Adrenal gland (tissue), 12 donors: Measurements from ENCODE around the gene LHX5. TPM values are rescaled to one million over a fixed set of nuclear protein-coding genes. Genes with fewer than 3 reads are reported as not detected.
A peak's percentile ranks its signal among the peaks of the same experiment; 100 is the strongest.

ENCODE experiments used
- DNase-seq, 7 donors: peaks; one replicate each; pipeline ENCODE4 v3.0.0-alpha.2; 2019 to 2020
- H3K27ac ChIP-seq, 5 donors: fragments of 200-600 bp; sonication (generic) in 4 of 5; 1 replicate in 3 of 5; 2 replicates in 2 of 5; pipeline versions ENCODE4 v1.5.1 to v1.8.0; 2016 to 2020; ENCODE audit warnings: mild to moderate bottlenecking in 1 of 5
- H3K27me3 ChIP-seq: fragments of 200-600 bp; 2 replicates; pipeline ENCODE4 v1.8.0; 2021
- H3K36me3 ChIP-seq, 2 donors: fragments of 200-600 bp; replicated peaks in 1 of 2; 1 replicate in 1 of 2; 2 replicates in 1 of 2; pipeline versions ENCODE4 v1.5.1 to v1.8.0; 2018 to 2022
- H3K4me1 ChIP-seq, 2 donors: fragments of 200-600 bp; replicated peaks in 1 of 2; 1 replicate in 1 of 2; 2 replicates in 1 of 2; pipeline versions ENCODE4 v1.5.1 to v1.8.0; 2018 to 2021
- H3K4me3 ChIP-seq, 4 donors: fragments of 200-600 bp; sonication (generic) in 3 of 4; one replicate each; pipeline ENCODE4 v1.5.1; 2016 to 2018
- H3K9me3 ChIP-seq, 3 donors: fragments of 200-600 bp; sonication (generic) in 1 of 3; replicated peaks in 1 of 3; 1 replicate in 2 of 3; 2 replicates in 1 of 3; pipeline versions ENCODE4 v1.5.1 to v1.8.0; 2016 to 2021
- POLR2A ChIP-seq, 2 donors: fragments of 450-650 bp; IDR thresholded peaks; one replicate each; pipeline ENCODE4 v1.6.1; 2017; ENCODE audit warnings: antibody characterized with exemption in 2 of 2, mild to moderate bottlenecking in 2 of 2, moderate library complexity in 1 of 2
- WGBS, 4 donors: extraction: QIAGEN DNeasy Blood & Tissue Kit in 2 of 4; methylation state at CpG; one replicate each; pipeline versions ENCODE4 v1.1.5 to v1.1.7; 2013 to 2017; 5-methylcytosine and 5-hydroxymethylcytosine counted together
- intact Hi-C, 2 donors: fragments of 100-400 bp; cut with DNase I; formaldehyde crosslinking; loops; one replicate each; pipeline versions ENCODE4 v1.14.1 to v1.15.0; 2022 to 2023
- polyA plus RNA-seq, 3 donors: library from polyadenylated mRNA; stranded (reverse); fragments of 200-250 nt in 2 of 3; fragments of 350-450 nt in 1 of 3; fragmentation: Illumina TruSeq in 1 of 3; extraction: RNeasy Lipid Tissue Mini Kit (QIAGEN cat#74804) in 1 of 3; gene quantifications; one replicate each; pipeline ENCODE4 v1.2.3, GENCODE V29; 2013 to 2014
- total RNA-seq, 9 donors: library from RNA; depleted of rRNA in 4 of 9; stranded (reverse); fragments of >200 nt in 4 of 9; fragments of 120-200 nt in 1 of 9; fragmentation: NEBNext Ultra II Directional in 1 of 9; extraction: Animal tissue kit (Norgen Biotek cat#: 25700) in 1 of 9; gene quantifications; one replicate each; pipeline versions ENCODE4 v1.1.0 to v1.2.4, GENCODE V29; 2013 to 2023
- TF ChIP-seq, protein P1 (sequence below), 6 experiments: fragments of 450-650 bp in 4 of 6; fragments of 200-600 bp in 2 of 6; sonication (generic) in 1 of 6; IDR thresholded peaks; 1 replicate in 5 of 6; 2 replicates in 1 of 6; pipeline versions ENCODE4 v1.5.1 to v1.8.0; 2016 to 2021; ENCODE audit warnings: antibody characterized with exemption in 6 of 6, mild to moderate bottlenecking in 2 of 6, moderate library complexity in 1 of 6
- donor health status: healthy with polysubstance abuse.
- donor health status: Bipolar disorder and iron deficiency.
- donor health status: DM: yes; HTN: yes; CAD: no.
- donor health status: DM: no; HTN: no; CAD: no.
- donor health status: DM: no; HTN: no; CAD: no.
- donor health status: DM: yes; HTN: yes; CAD: no.

Gene LHX5
- total and polyA plus RNA-seq, 12 donors: not detected

DNA sequence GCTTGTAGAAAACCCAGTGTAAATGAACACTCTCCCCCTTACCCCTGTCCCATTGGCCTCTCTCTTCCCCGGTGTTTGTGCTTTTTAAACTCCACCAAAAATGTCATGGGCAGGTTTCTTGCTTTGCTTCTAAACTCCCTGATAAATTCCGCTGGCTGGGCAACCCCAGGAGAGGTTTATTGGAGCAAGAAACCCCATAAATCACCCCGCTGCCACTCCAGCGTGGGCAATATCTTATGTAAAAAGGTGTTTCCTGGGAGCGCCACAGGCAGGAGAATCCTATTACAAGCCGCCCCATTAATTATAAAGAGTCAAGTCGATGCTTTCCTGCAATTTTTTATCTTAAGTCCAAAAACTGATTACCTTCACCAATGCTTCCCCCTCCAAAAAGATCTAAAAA lies 22.8 kb downstream of the LHX5 start:
- 27 to 38% (median 34%) methylated on average over 7 of the region's 7 CpGs for WGBS, 4 donors
- Histone ChIP-seq H3K27me3 (peaks cover 6% of the 10 kb centered on the region), H3K4me1 (no peaks in the 10 kb centered on the region), H3K9me3 (no peaks in the 10 kb centered on the region), H3K4me3 (no peak overlapping the region), H3K36me3 (no peaks in the 10 kb centered on the region), H3K27ac (no peak overlapping the region)
- DNase-seq: no peak
- TF ChIP-seq, protein P1, sequence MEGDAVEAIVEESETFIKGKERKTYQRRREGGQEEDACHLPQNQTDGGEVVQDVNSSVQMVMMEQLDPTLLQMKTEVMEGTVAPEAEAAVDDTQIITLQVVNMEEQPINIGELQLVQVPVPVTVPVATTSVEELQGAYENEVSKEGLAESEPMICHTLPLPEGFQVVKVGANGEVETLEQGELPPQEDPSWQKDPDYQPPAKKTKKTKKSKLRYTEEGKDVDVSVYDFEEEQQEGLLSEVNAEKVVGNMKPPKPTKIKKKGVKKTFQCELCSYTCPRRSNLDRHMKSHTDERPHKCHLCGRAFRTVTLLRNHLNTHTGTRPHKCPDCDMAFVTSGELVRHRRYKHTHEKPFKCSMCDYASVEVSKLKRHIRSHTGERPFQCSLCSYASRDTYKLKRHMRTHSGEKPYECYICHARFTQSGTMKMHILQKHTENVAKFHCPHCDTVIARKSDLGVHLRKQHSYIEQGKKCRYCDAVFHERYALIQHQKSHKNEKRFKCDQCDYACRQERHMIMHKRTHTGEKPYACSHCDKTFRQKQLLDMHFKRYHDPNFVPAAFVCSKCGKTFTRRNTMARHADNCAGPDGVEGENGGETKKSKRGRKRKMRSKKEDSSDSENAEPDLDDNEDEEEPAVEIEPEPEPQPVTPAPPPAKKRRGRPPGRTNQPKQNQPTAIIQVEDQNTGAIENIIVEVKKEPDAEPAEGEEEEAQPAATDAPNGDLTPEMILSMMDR (IDR thresholded peaks at IDR 0.05): no peak
- no peak for TF ChIP-seq POLR2A (IDR thresholded peaks at IDR 0.05)
- intact Hi-C loops: no loop called here

DNA sequence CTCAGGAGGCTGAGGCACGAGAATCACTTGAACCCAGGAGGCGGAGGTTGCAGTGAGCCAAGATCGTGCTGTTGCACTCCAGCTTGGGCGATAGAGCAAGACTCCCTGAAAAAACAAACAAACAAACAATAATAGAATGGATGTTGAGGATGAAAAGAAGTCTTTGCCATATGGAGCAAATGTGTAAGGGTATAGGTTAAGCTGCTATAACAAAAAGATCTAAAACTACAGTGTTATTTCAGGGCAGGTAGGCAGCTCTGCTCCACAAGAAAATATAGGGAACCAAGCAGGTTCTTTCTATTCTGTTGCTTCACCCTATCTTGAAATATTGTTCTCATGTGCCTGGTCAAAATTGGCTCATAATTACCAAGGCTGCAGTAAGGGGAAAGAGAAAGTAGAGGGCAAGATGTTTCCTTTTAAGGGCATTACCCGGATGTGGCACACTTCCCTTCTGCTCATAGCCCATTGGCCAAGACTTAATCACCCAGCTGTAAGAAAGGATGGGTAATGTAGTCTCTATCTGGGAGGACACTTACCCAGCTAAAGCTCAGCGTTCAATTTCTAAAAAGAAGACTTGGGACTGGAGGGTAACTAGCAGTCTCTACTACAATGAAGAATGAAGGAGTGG lies 26.0 kb downstream of the LHX5 start:
- no peaks in the 10 kb centered on the region for H3K9me3 ChIP-seq
- WGBS, 4 donors: 81 to 85% (median 82%) methylated on average over 6 of the region's 6 CpGs
- no peak overlapping the region for H3K4me3 ChIP-seq
- no peaks in the 10 kb centered on the region for H3K4me1 ChIP-seq
- H3K27ac ChIP-seq: no peak overlapping the region
- no peaks in the 10 kb centered on the region for H3K27me3 ChIP-seq
- TF ChIP-seq POLR2A (IDR thresholded peaks at IDR 0.05): no peak
- TF ChIP-seq, protein P1 (IDR thresholded peaks at IDR 0.05): no peak
- DNase-seq: no peak
- intact Hi-C loops: no loop called here
- no peaks in the 10 kb centered on the region for H3K36me3 ChIP-seq

DNA sequence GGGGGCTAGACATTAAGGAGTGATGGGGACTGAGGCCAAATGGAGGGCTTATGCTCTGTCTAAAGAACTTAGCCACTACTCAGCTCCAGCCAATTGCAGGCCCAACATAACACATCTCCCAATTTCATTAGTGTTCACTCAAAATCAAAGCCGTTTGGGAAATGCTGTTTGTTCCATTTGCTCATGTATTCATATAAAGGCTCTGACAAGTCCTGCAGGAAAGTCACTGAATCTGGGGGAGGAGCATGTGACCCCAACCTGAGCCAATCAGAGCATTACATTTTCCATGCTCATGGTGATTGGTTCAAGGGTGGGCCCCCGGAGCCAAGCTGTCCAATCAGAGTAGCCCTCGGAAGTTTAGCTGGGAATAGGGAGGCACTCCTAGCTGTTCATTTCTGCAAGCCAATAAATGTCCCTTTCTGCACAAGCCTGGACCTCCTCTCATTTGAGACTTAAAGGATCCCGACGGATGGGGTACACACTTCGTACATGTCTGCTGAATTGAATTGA lies 28.6 kb downstream of the LHX5 start:
- TF ChIP-seq, protein P1 (IDR thresholded peaks at IDR 0.05): no peak
- no peak for TF ChIP-seq POLR2A (IDR thresholded peaks at IDR 0.05)
- Histone ChIP-seq H3K36me3 (no peaks in the 10 kb centered on the region), H3K9me3 (no peaks in the 10 kb centered on the region), H3K4me1 (no peaks in the 10 kb centered on the region), H3K27ac (no peak overlapping the region), H3K4me3 (no peak overlapping the region), H3K27me3 (no peaks in the 10 kb centered on the region)
- intact Hi-C loops: no loop called here
- no peak for DNase-seq
- 77 to 90% (median 87%) methylated on average over 4 to 6 of the region's 6 CpGs for WGBS, 4 donors

DNA sequence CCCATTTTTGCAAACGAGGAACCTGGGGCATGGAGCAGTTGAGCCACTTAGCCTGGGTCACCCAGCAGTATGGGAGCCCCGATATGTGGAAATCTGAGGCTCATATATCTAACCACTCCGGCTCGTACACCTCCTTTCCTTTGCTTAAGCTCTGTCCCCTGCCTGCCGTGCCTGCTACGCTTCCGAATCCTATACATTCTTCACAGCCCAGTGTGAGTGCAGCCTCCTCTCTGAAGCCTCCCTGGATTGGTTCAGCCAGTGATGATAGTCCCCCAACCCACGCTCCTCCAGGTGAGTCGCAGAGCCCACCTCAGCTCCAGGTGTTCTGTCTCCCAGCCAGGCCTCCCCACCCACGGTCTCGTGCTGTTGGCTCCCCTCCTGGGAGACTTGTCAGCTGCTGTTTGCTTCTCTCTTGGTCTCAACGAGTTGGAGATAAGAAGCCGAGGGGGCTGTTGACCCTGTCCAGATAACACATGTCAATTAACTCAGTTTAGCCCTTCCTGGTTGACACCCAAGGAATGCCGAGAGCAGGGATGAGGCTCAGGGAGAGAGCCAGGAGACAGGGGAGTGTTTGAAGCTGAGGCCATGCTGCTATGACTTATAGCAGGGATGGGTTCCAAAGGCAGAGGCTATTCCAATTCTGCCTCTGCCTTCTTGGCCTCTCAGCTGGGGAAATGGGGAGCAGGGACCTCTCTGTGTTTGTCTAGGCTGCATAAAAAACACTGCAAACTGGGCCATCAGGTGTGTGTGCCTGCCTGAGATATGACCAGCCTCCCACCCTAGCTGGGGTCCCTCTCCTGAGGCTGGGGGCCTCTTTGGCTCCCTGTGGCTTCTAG lies 30.5 kb downstream of the LHX5 start:
- Histone ChIP-seq H3K4me1 (no peaks in the 10 kb centered on the region), H3K36me3 (no peaks in the 10 kb centered on the region), H3K4me3 (no peak overlapping the region), H3K27ac (no peak overlapping the region), H3K9me3 (no peaks in the 10 kb centered on the region), H3K27me3 (no peaks in the 10 kb centered on the region)
- intact Hi-C loops: no loop called here
- TF ChIP-seq POLR2A (IDR thresholded peaks at IDR 0.05): no peak
- TF ChIP-seq, protein P1 (IDR thresholded peaks at IDR 0.05): no peak
- DNase-seq: peak in 1 of 7 donors; percentile 3
- 63 to 74% (median 67%) methylated on average over 13 to 14 of the region's 14 CpGs for WGBS, 4 donors
